ENCODE data around the gene CAPNS2. TPM values are rescaled to one million over a fixed set of nuclear protein-coding genes. Genes with fewer than 3 reads are reported as not detected.

The CAPNS2 gene
- total and polyA plus RNA-seq, 2 of the 8 experiments (the other 6 are each of a cell fraction or from before 2014, with no cell fraction given) = not detected

DNA sequence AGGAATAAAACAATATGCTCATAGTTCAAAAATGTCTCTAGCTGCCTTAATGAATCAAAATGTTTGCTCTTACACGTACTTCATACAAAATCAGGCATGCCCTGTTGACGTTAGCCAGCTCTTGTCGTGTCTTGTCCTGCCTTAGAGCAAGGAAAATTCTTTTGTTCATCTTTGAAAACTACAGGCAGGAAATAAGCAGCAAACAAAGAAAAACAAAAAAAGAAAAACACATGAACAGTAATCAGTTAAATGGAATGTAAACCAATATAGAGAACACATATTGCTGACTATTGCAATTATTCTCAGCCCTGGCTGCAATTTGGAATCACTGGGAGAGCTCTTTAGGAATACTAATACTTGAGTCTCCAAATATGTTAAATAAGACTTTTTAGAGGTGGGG is 1.7 kb downstream of the CAPNS2 start:
- H2AFZ ChIP-seq (ENCODE audit: low read length) = no peak overlapping the region
- no peak overlapping the region for H2BK5ac ChIP-seq (ENCODE audit: low read depth, low read length)
- no peaks in the 10 kb centered on the region for H3K36me3 ChIP-seq (ENCODE audit: control insufficient read depth in 2 of 4, insufficient read depth in 4 of 4, low read length in 3 of 4)
- H2AK5ac ChIP-seq (ENCODE audit: low read depth, low read length) = no peak overlapping the region
- H3K79me2 ChIP-seq (ENCODE audit: control insufficient read depth in 1 of 2, insufficient read depth in 2 of 2, low read length in 2 of 2) = no peaks in the 10 kb centered on the region
- H3K4me2 ChIP-seq (ENCODE audit: insufficient read depth in 1 of 2, low read depth in 2 of 2, low read length in 2 of 2) = no peak overlapping the region
- H2BK120ac ChIP-seq (replicated peaks; ENCODE audit: low read depth, low read length) = no peak overlapping the region
- H3K9me3 ChIP-seq (ENCODE audit: insufficient read depth in 2 of 2, low read depth in 1 of 2, low read length in 1 of 2) = no peaks in the 10 kb centered on the region
- H3K79me1 ChIP-seq (ENCODE audit: low read depth, low read length) = no peaks in the 10 kb centered on the region
- H4K5ac ChIP-seq (ENCODE audit: insufficient read length, low read depth, low read length) = no peak overlapping the region
- no peak overlapping the region for H3K4me3 ChIP-seq (ENCODE audit: extremely low read depth in 1 of 4, insufficient read depth in 2 of 4, low read depth in 3 of 4, low read length in 4 of 4)
- CTCF ChIA-PET (ENCODE audit: partially characterized antibody) = interaction anchor here (1.1 kb wide), 1 partner anchor 71 kb away, joined by 3 read pairs; no protein-coding TSS in a partner anchor
- H3K4me1 ChIP-seq (replicated peaks in 1 of 4; ENCODE audit: control insufficient read depth in 3 of 4, insufficient read depth in 4 of 4, low read length in 3 of 4) = no peaks in the 10 kb centered on the region
- H3K23me2 ChIP-seq (ENCODE audit: low read depth, low read length) = no peaks in the 10 kb centered on the region
- POLR2A ChIA-PET (ENCODE audit: partially characterized antibody) = no interaction called here
- FAIRE-seq = no peak
- no peak overlapping the region for H2BK15ac ChIP-seq (ENCODE audit: low read length)
- no peak overlapping the region for H3K14ac ChIP-seq (ENCODE audit: insufficient read length)
- H4K8ac ChIP-seq (ENCODE audit: extremely low read depth, insufficient read depth, low read length) = no peak overlapping the region
- no peak overlapping the region for H3K27ac ChIP-seq (ENCODE audit: low read depth, low read length)
- H3K23ac ChIP-seq (ENCODE audit: insufficient read length) = no peak overlapping the region
- H4K20me1 ChIP-seq (replicated peaks in 1 of 2; ENCODE audit: control insufficient read depth in 1 of 2, insufficient read depth in 2 of 2, low read length in 2 of 2) = no peaks in the 10 kb centered on the region
- no peak for DNase-seq (ENCODE audit: low read depth in 1 of 2, low spot score in 2 of 2)
- H2BK12ac ChIP-seq (ENCODE audit: low read depth, low read length) = no peak overlapping the region
- H3K27me3 ChIP-seq (replicated peaks in 1 of 4; ENCODE audit: control insufficient read depth in 3 of 4, extremely low read depth in 1 of 4, insufficient read depth in 3 of 4, low read length in 3 of 4) = no peaks in the 10 kb centered on the region
- 95% methylated on average over 3 of the region's 3 CpGs; no CpG with 5 or more reads in 1 of the 2 experiments for WGBS, 2 experiments (ENCODE audit: extremely low coverage in 1 of 2, insufficient coverage in 1 of 2, insufficient read length in 1 of 2, insufficient replicate concordance in 2 of 2, low coverage in 1 of 2, low lambda C conversion rate in 2 of 2, missing lambda C conversion rate in 1 of 2)
- no peak overlapping the region for H3K9ac ChIP-seq (replicated peaks in 1 of 4; ENCODE audit: extremely low read depth in 1 of 4, low read depth in 3 of 4, low read length in 3 of 4)
- no peak overlapping the region for H3K56ac ChIP-seq (replicated peaks; ENCODE audit: insufficient read length, low read depth, low read length)
- H2BK20ac ChIP-seq (ENCODE audit: low read length) = no peak overlapping the region
- no peak overlapping the region for H3K18ac ChIP-seq (ENCODE audit: extremely low read depth, low read length)
- H3K4ac ChIP-seq (replicated peaks; ENCODE audit: insufficient read length, low read depth, low read length) = no peak overlapping the region
- TF ChIP-seq KDM5A (IDR thresholded peaks at IDR 0.05; ENCODE audit: low read length) (no peak), MAFK (IDR thresholded peaks at IDR 0.05; ENCODE audit: low read depth, low read length) (peak; percentile 28; the same call in 1 of the 2 replicates)
- no peak overlapping the region for H4K91ac ChIP-seq (replicated peaks; ENCODE audit: insufficient read length, low read length)
